Motor neuron (in vitro differentiated cells): ENCODE data around the gene MYL12B. TPM values are rescaled to one million over a fixed set of nuclear protein-coding genes. Genes with fewer than 3 reads are reported as not detected.

ENCODE experiments used
- ATAC-seq, 8 experiments: fragments of 200-7000 bp; cut with Tn5 transposase; replicated peaks in 6 of 8; 2 replicates each; pipeline ENCODE4 v1.8.0; 2021; ENCODE audit warnings: mild to moderate bottlenecking in 8 of 8, moderate library complexity in 8 of 8
- H3K27ac ChIP-seq, 2 donors: fragments of 250-450 bp; sonication (Bioruptor Pico); 2 replicates each; pipeline ENCODE4 v1.9.0; 2021; ENCODE audit warnings: antibody characterized with exemption in 2 of 2, mild to moderate bottlenecking in 2 of 2, moderate library complexity in 1 of 2
- H3K4me1 ChIP-seq, 2 donors: fragments of 250-450 bp; sonication (Bioruptor Pico); replicated peaks in 1 of 2; 2 replicates each; pipeline ENCODE4 v1.6.1; 2021; ENCODE audit warnings: antibody characterized with exemption in 2 of 2, mild to moderate bottlenecking in 2 of 2, moderate library complexity in 1 of 2
- H3K4me3 ChIP-seq, 5 donors: fragments of 250-450 bp; sonication (Bioruptor Pico); 2 replicates each; pipeline ENCODE4 v1.9.0; 2021; ENCODE audit warnings: antibody characterized with exemption in 5 of 5, mild to moderate bottlenecking in 5 of 5, moderate library complexity in 4 of 5
- WGBS, 10 experiments: fragments of 450-650 bp; shearing (Covaris generic); methylation state at CpG; one replicate each; pipeline ENCODE4 v1.0.0; 2022; 5-methylcytosine and 5-hydroxymethylcytosine counted together
- in situ Hi-C, 9 experiments: fragments of 400-800 bp; cut with MboI; loops; one replicate each; pipeline ENCODE4 v1.15.0; 2021; ENCODE audit warnings: low sequenced_read_pairs in 9 of 9, low pct_unique_long_range_greater_than_20kb in 2 of 9; ENCODE audit not compliant: unreplicated experiment in 9 of 9
- total RNA-seq, 8 experiments: library from RNA; unstranded; fragments of 300-600 nt; gene quantifications; 2 replicates each; pipeline versions ENCODE4 v1.2.3 to v1.2.4, GENCODE V29; 2022

MYL12B gene
- total RNA-seq, 8 experiments from 2014 or later, result 135 to 392 (median 170) TPM

- Histone ChIP-seq H3K27ac (no peak overlapping the region), H3K4me3 (peak overlapping the region in 1 of 5 donors; percentile 6), H3K4me1 (peaks cover 2 to 6% of the 10 kb centered on the region in 2 donors)
- in situ Hi-C loops, result loop anchor here in 6 of 9 experiments (10.0 to 25.0 kb wide), 2 partner anchors 301 to 309 kb away; no protein-coding TSS in a partner anchor
- 6 to 95% (median 78%) methylated on average over 1 to 25 of the region's 29 CpGs for WGBS, 10 experiments
- ATAC-seq, result peak; percentile 34 to 64 (median 47)
Measured at GRCh38 chr18:3245853-3246634, 15.9 kb upstream of the MYL12B start.

- H3K27ac ChIP-seq, result peak overlapping the region in 1 of 2 donors; percentile 98
- WGBS, 10 experiments, result 6 to 100% (median 78%) methylated on average over 3 to 21 of the region's 23 CpGs; no CpG with 5 or more reads in 1 of the 10 experiments
- in situ Hi-C loops, result loop anchor here in 6 of 9 experiments (10.0 to 25.0 kb wide), 2 partner anchors 302 to 309 kb away; no protein-coding TSS in a partner anchor
Measured at GRCh38 chr18:3246635-3247239, 15.2 kb upstream of the MYL12B start.

GRCh38 chr18:3247240-3248061, 14.5 kb upstream of the MYL12B start, which contains the start of gene MYL12A:
MYL12A (plus strand) TSS chr18:3247801; CDS start chr18:3253248, 5,447 bp downstream.
- peak within 1 kb of the TSS; percentile 88 to 98 for H3K27ac ChIP-seq
- H3K4me1 ChIP-seq, result peaks cover 2 to 6% of the 10 kb centered on the region in 2 donors
- in situ Hi-C loops, result loop anchor here in 6 of 9 experiments (10.0 to 25.0 kb wide), 2 partner anchors 303 to 310 kb away; no protein-coding TSS in a partner anchor
- H3K4me3 ChIP-seq, result peak within 1 kb of the TSS; percentile 75 to 97 (median 87)
- 0 to 4% (median 0%) methylated on average over 2 to 24 of the region's 65 CpGs; no CpG with 5 or more reads in 3 of the 10 experiments for WGBS, 10 experiments
- peak; percentile 83 to 97 (median 94) for ATAC-seq

More at GRCh38 chr18:3246635-3247239, 15.2 kb upstream of the MYL12B start:
- ATAC-seq, result no peak
- Histone ChIP-seq H3K4me3 (peak overlapping the region; percentile 75 to 97 (median 87)), H3K4me1 (peaks cover 2 to 6% of the 10 kb centered on the region in 2 donors)

GRCh38 chr18:3248062-3248657, 13.8 kb upstream of the MYL12B start:
- Histone ChIP-seq H3K4me3 (peak overlapping the region; percentile 75 to 97 (median 87)), H3K4me1 (peaks cover 2 to 6% of the 10 kb centered on the region in 2 donors), H3K27ac (peak overlapping the region; percentile 88 to 98)
- WGBS, 10 experiments, result 0 to 1% (median 0%) methylated on average over 2 to 20 of the region's 22 CpGs
- peak; percentile 3 to 17 (median 9) for ATAC-seq
- in situ Hi-C loops, result loop anchor here in 6 of 9 experiments (10.0 to 25.0 kb wide), 2 partner anchors 303 to 311 kb away; no protein-coding TSS in a partner anchor

- no peak overlapping the region for H3K27ac ChIP-seq
- H3K4me3 ChIP-seq, result peak overlapping the region; percentile 75 to 97 (median 87)
- ATAC-seq, result no peak
- H3K4me1 ChIP-seq, result peaks cover 2 to 6% of the 10 kb centered on the region in 2 donors
- WGBS, 10 experiments, result 5 to 86% (median 28%) methylated on average over 2 to 9 of the region's 9 CpGs
- in situ Hi-C loops, result loop anchor here in 6 of 9 experiments (10.0 to 25.0 kb wide), 2 partner anchors 304 to 312 kb away; no protein-coding TSS in a partner anchor
Measured at GRCh38 chr18:3248658-3249359, 13.1 kb upstream of the MYL12B start.

- 8 to 92% (median 79%) methylated on average over 3 to 6 of the region's 6 CpGs for WGBS, 10 experiments
- Histone ChIP-seq H3K4me1 (peaks cover 2 to 6% of the 10 kb centered on the region in 2 donors), H3K4me3 (no peak overlapping the region), H3K27ac (no peak overlapping the region)
- ATAC-seq, result peak in 2 of 8 experiments; percentile 1
- in situ Hi-C loops, result no loop called here
Measured at GRCh38 chr18:3250237-3251107, 11.5 kb upstream of the MYL12B start.

GRCh38 chr18:3251249-3251962, 10.5 kb upstream of the MYL12B start:
- no peak for ATAC-seq
- in situ Hi-C loops, result no loop called here
- Histone ChIP-seq H3K27ac (no peak overlapping the region), H3K4me3 (no peak overlapping the region), H3K4me1 (peaks cover 2 to 6% of the 10 kb centered on the region in 2 donors)
- 44 to 100% (median 82%) methylated on average over 1 to 8 of the region's 8 CpGs for WGBS, 10 experiments

GRCh38 chr18:3251963-3252277, 10.0 kb upstream of the MYL12B start:
- no peak overlapping the region for H3K4me3 ChIP-seq
- no peak for ATAC-seq
- in situ Hi-C loops, result no loop called here
- H3K27ac ChIP-seq, result no peak overlapping the region
- H3K4me1 ChIP-seq, result peaks cover 2 to 6% of the 10 kb centered on the region in 2 donors
- 23 to 100% (median 85%) methylated on average over 1 to 3 of the region's 3 CpGs for WGBS, 10 experiments

- peaks cover 0 to 6% of the 10 kb centered on the region in 2 donors for H3K4me1 ChIP-seq
- 91 to 100% (median 100%) methylated on average over 1 of the region's 1 CpG; no CpG with 5 or more reads in 6 of the 10 experiments for WGBS, 10 experiments
- in situ Hi-C loops, result no loop called here
- H3K4me3 ChIP-seq, result no peak overlapping the region
- no peak overlapping the region for H3K27ac ChIP-seq
- ATAC-seq, result no peak
Measured at GRCh38 chr18:3252843-3253242, 9.1 kb upstream of the MYL12B start.

GRCh38 chr18:3254725-3255124, 7.2 kb upstream of the MYL12B start:
- ATAC-seq, result no peak
- in situ Hi-C loops, result no loop called here
- Histone ChIP-seq H3K27ac (no peak overlapping the region), H3K4me1 (no peaks in the 10 kb centered on the region), H3K4me3 (no peak overlapping the region)
- 71 to 100% (median 100%) methylated on average over 1 to 4 of the region's 4 CpGs; no CpG with 5 or more reads in 1 of the 10 experiments for WGBS, 10 experiments
